ENCODE data around the gene PRKD2. TPM values are rescaled to one million over a fixed set of nuclear protein-coding genes. Genes with fewer than 3 reads are reported as not detected.

The PRKD2 gene
- total RNA-seq, 1 experiment from 2014 or later = 100 TPM

- TF ChIP-seq GTF2I (CRISPR knock-in tag; conservative IDR thresholded peaks at IDR 0.05) (no peak), NFE2L1 (CRISPR knock-in tag; IDR thresholded peaks at IDR 0.05) (no peak)
These were observed 27.2 kb upstream of the PRKD2 start (continued) for GRCh38 chr19:46744005-46744691.

GRCh38 chr19:46742926-46743480 is 26.1 kb upstream of the PRKD2 start:
- Mint-ChIP-seq H3K4me3 (no peak overlapping the region; the same call in 1 of the 2 replicates), H3K4me1 (peaks cover 45% of the 10 kb centered on the region), H3K27me3 (ENCODE audit: low read depth) (no peaks in the 10 kb centered on the region), H3K36me3 (peaks cover 2% of the 10 kb centered on the region; the same call in 1 of the 2 replicates), H3K27ac (no peak overlapping the region), H3K9me3 (no peaks in the 10 kb centered on the region)
- no peak for DNase-seq (ENCODE audit: low spot score)
- ChIA-PET CTCF (interaction anchor here (1.8 kb wide), 1 partner anchor 24 kb away, joined by 4 read pairs; no protein-coding TSS in a partner anchor), POLR2A (no interaction called here)
- ATAC-seq = no peak
- TF ChIP-seq HMGXB4 (CRISPR knock-in tag; IDR thresholded peaks at IDR 0.05) = no peak
- no peak for TF ChIP-seq ELF4 (CRISPR knock-in tag; IDR thresholded peaks at IDR 0.05; ENCODE audit: low read depth)
- no peak for TF ChIP-seq TEAD4 (CRISPR knock-in tag; IDR thresholded peaks at IDR 0.05)
- no peak for TF ChIP-seq FOXP1 (CRISPR knock-in tag; IDR thresholded peaks at IDR 0.05; ENCODE audit: borderline replicate concordance)
- TF ChIP-seq ARID4B (CRISPR knock-in tag; IDR thresholded peaks at IDR 0.05; ENCODE audit: borderline replicate concordance) = no peak
- no peak for TF ChIP-seq ZNF263 (CRISPR knock-in tag; IDR thresholded peaks at IDR 0.05; ENCODE audit: low read depth)
- TF ChIP-seq MAX (CRISPR knock-in tag; IDR thresholded peaks at IDR 0.05) = no peak
- TF ChIP-seq FOXP4 (CRISPR knock-in tag; IDR thresholded peaks at IDR 0.05) = no peak
- TF ChIP-seq HMGA2 (CRISPR knock-in tag; IDR thresholded peaks at IDR 0.05) = no peak
- no peak for TF ChIP-seq KAT7 (CRISPR knock-in tag; IDR thresholded peaks at IDR 0.05; ENCODE audit: borderline replicate concordance)
- no peak for TF ChIP-seq ZNF416 (CRISPR knock-in tag; IDR thresholded peaks at IDR 0.05)
- no peak for TF ChIP-seq CTCF (IDR thresholded peaks at IDR 0.05)
- TF ChIP-seq ZNF396 (CRISPR knock-in tag; IDR thresholded peaks at IDR 0.05; ENCODE audit: borderline replicate concordance) = no peak
- TF ChIP-seq ZNF121 (CRISPR knock-in tag; IDR thresholded peaks at IDR 0.05) = no peak
- TF ChIP-seq ZSCAN18 (CRISPR knock-in tag; IDR thresholded peaks at IDR 0.05) = no peak
- no peak for TF ChIP-seq ERG (CRISPR knock-in tag; IDR thresholded peaks at IDR 0.05)
